SK-N-SH (cell line): ENCODE measurements around the gene MYNN.

Experiments
- CTCF ChIP-seq: fragments of 200-600 bp; sonication (generic); IDR thresholded peaks from 2 replicates; pipeline ENCODE4 v1.6.1; 2017; ENCODE audit warnings: antibody characterized with exemption, mild to moderate bottlenecking, moderate library complexity
- FOXM1 ChIP-seq: IDR thresholded peaks from 2 replicates; pipeline ENCODE4 v1.4.0; 2012; ENCODE audit warnings: low read depth, mild to moderate bottlenecking
- YY1 ChIP-seq: IDR thresholded peaks from 2 replicates; pipeline ENCODE4 v1.4.0; 2012; ENCODE audit warnings: low read depth, mild to moderate bottlenecking

- TF ChIP-seq CTCF (no peak), YY1 (no peak), FOXM1 (no peak)
Measured at GRCh38 chr3:169827712-169828111, 54.5 kb downstream of the MYNN start.
